CD4-positive, CD25-positive, alpha-beta regulatory T cell (primary cell): ENCODE results near the gene ZNRF3. TPM values are rescaled to one million over a fixed set of nuclear protein-coding genes. Genes with fewer than 3 reads are reported as not detected.

Experiments used
- ATAC-seq, 2 donors: fragments of 150-1000 bp; cut with Tn5 transposase; one replicate each; pipeline ENCODE4 v1.10.0; 2021; ENCODE audit warnings: low read depth in 2 of 2, moderate number of reproducible peaks in 2 of 2, moderate library complexity in 1 of 2
- DNase-seq, 3 donors: peaks; one replicate each; pipeline versions ENCODE4 v3.0.0 to v3.0.0-alpha.2; 2012 to 2022; ENCODE audit warnings: mixed read lengths in 1 of 3
- H3K27ac ChIP-seq: one replicate; pipeline ENCODE4 v1.7.0; 2013; ENCODE audit warnings: mild to moderate bottlenecking, low read length; ENCODE audit not compliant: insufficient read depth, poor library complexity, severe bottlenecking
- H3K27me3 ChIP-seq: one replicate; pipeline ENCODE4 v1.7.0; 2013; ENCODE audit warnings: low read length; ENCODE audit not compliant: control insufficient read depth, insufficient read depth
- H3K36me3 ChIP-seq: one replicate; pipeline ENCODE4 v1.7.0; 2013; ENCODE audit warnings: mild to moderate bottlenecking, low read length, moderate library complexity; ENCODE audit not compliant: control insufficient read depth, insufficient read depth
- H3K4me1 ChIP-seq: 2 replicates; pipeline ENCODE4 v1.7.0; 2013; ENCODE audit warnings: mild to moderate bottlenecking, low read length; ENCODE audit not compliant: insufficient read depth, control insufficient read depth, poor library complexity, severe bottlenecking
- H3K4me3 ChIP-seq: one replicate; pipeline ENCODE4 v1.7.0; 2013; ENCODE audit warnings: low read depth, mild to moderate bottlenecking, low read length, moderate library complexity
- H3K9me3 ChIP-seq, 2 experiments: 1 replicate in 1 of 2; 2 replicates in 1 of 2; pipeline ENCODE4 v1.7.0; 2013; ENCODE audit warnings: low read length in 2 of 2, mild to moderate bottlenecking in 1 of 2, moderate library complexity in 1 of 2; ENCODE audit not compliant: control insufficient read depth in 2 of 2
- H3K27ac Mint-ChIP-seq, 3 donors: one replicate each; pipeline ENCODE4 v1.8.0; 2020 to 2022; ENCODE audit warnings: mild to moderate bottlenecking in 3 of 3, mixed read lengths in 3 of 3, moderate library complexity in 2 of 3
- H3K27me3 Mint-ChIP-seq: one replicate; pipeline ENCODE4 v1.8.0; 2022; ENCODE audit warnings: mild to moderate bottlenecking, mixed read lengths
- H3K36me3 Mint-ChIP-seq: one replicate; pipeline ENCODE4 v1.8.0; 2020; ENCODE audit warnings: mixed read lengths
- H3K4me1 Mint-ChIP-seq, 4 donors: one replicate each; pipeline ENCODE4 v1.8.0; 2020 to 2022; ENCODE audit warnings: mixed read lengths in 4 of 4, mild to moderate bottlenecking in 1 of 4
- H3K4me3 Mint-ChIP-seq, 4 donors: one replicate each; pipeline ENCODE4 v1.8.0; 2020 to 2022; ENCODE audit warnings: mild to moderate bottlenecking in 4 of 4, mixed read lengths in 4 of 4, moderate library complexity in 3 of 4
- H3K9me3 Mint-ChIP-seq, 7 donors: one replicate each; pipeline ENCODE4 v1.8.0; 2020 to 2022; ENCODE audit warnings: mixed read lengths in 7 of 7, mild to moderate bottlenecking in 3 of 7, moderate library complexity in 2 of 7
- polyA plus RNA-seq, 4 donors: library from polyadenylated mRNA; unstranded; fragments of 300-500 nt; fragmentation: Illumina TruSeq; gene quantifications; one replicate each; pipeline ENCODE4 v1.2.3, GENCODE V29; 2021
- total RNA-seq: library from RNA; stranded (reverse); gene quantifications from one replicate; pipeline ENCODE4 v1.2.3, GENCODE V29; 2022

Gene ZNRF3
- total and polyA plus RNA-seq, 5 donors from 2014 or later = 0.06 to 0.35 (median 0.24) TPM

GRCh38 chr22:29098296-29098695 is 214.9 kb downstream of the ZNRF3 start:
- Histone ChIP-seq H3K27ac (no peak overlapping the region), H3K27me3 (peaks cover 9% of the 10 kb centered on the region), H3K4me1 (no peaks in the 10 kb centered on the region), H3K36me3 (no peaks in the 10 kb centered on the region), H3K9me3 (no peaks in the 10 kb centered on the region), H3K4me3 (no peak overlapping the region)
- Mint-ChIP-seq H3K27me3 (peaks cover 24% of the 10 kb centered on the region), H3K4me1 (no peaks in the 10 kb centered on the region), H3K36me3 (no peaks in the 10 kb centered on the region), H3K27ac (no peak overlapping the region), H3K9me3 (no peaks in the 10 kb centered on the region), H3K4me3 (no peak overlapping the region)
- ATAC-seq = no peak
- no peak for DNase-seq

- H3K4me1 ChIP-seq = no peaks in the 10 kb centered on the region
- H3K36me3 ChIP-seq = no peaks in the 10 kb centered on the region
- H3K9me3 ChIP-seq = no peaks in the 10 kb centered on the region
- Mint-ChIP-seq H3K4me1 (no peaks in the 10 kb centered on the region), H3K4me3 (no peak overlapping the region), H3K27me3 (peaks cover 16% of the 10 kb centered on the region), H3K9me3 (no peaks in the 10 kb centered on the region), H3K36me3 (no peaks in the 10 kb centered on the region), H3K27ac (no peak overlapping the region)
- no peak overlapping the region for H3K27ac ChIP-seq
- no peak for DNase-seq
- H3K27me3 ChIP-seq = peaks cover 6% of the 10 kb centered on the region
- no peak for ATAC-seq
- H3K4me3 ChIP-seq = no peak overlapping the region
These were observed 218.9 kb downstream of the ZNRF3 start for GRCh38 chr22:29102300-29102699.

GRCh38 chr22:29103121-29103520 is 219.7 kb downstream of the ZNRF3 start:
- Mint-ChIP-seq H3K27ac (no peak overlapping the region), H3K4me3 (no peak overlapping the region)
- H3K4me3 ChIP-seq = no peak overlapping the region

GRCh38 chr22:29105468-29105867 is 222.1 kb downstream of the ZNRF3 start:
- no peaks in the 10 kb centered on the region for H3K36me3 Mint-ChIP-seq
- ATAC-seq = no peak
- Histone ChIP-seq H3K9me3 (no peaks in the 10 kb centered on the region), H3K4me3 (no peak overlapping the region), H3K27ac (no peak overlapping the region), H3K27me3 (peaks cover 3% of the 10 kb centered on the region), H3K4me1 (no peaks in the 10 kb centered on the region), H3K36me3 (no peaks in the 10 kb centered on the region)
- H3K27ac Mint-ChIP-seq = peak overlapping the region in 1 of 3 donors; percentile 12
- H3K9me3 Mint-ChIP-seq = peaks cover 0 to 3% (median 0%) of the 10 kb centered on the region in 7 donors
- H3K4me1 Mint-ChIP-seq = no peaks in the 10 kb centered on the region
- H3K4me3 Mint-ChIP-seq = no peak overlapping the region
- DNase-seq = no peak
- H3K27me3 Mint-ChIP-seq = peaks cover 19% of the 10 kb centered on the region

More at GRCh38 chr22:29103121-29103520, 219.7 kb downstream of the ZNRF3 start:
- H3K36me3 ChIP-seq = no peaks in the 10 kb centered on the region
- no peak overlapping the region for H3K27ac ChIP-seq
- Mint-ChIP-seq H3K27me3 (peaks cover 13% of the 10 kb centered on the region), H3K9me3 (no peaks in the 10 kb centered on the region), H3K36me3 (no peaks in the 10 kb centered on the region), H3K4me1 (no peaks in the 10 kb centered on the region)
- DNase-seq (no peak), ATAC-seq (no peak)
- H3K4me1 ChIP-seq = no peaks in the 10 kb centered on the region
- H3K27me3 ChIP-seq = peaks cover 6% of the 10 kb centered on the region
- H3K9me3 ChIP-seq = no peaks in the 10 kb centered on the region

GRCh38 chr22:29106839-29107238 is 223.5 kb downstream of the ZNRF3 start:
- peaks cover 3% of the 10 kb centered on the region for H3K27me3 ChIP-seq
- H3K36me3 ChIP-seq = no peaks in the 10 kb centered on the region
- DNase-seq = no peak
- Mint-ChIP-seq H3K36me3 (no peaks in the 10 kb centered on the region), H3K4me3 (no peak overlapping the region), H3K4me1 (no peaks in the 10 kb centered on the region), H3K27ac (no peak overlapping the region), H3K27me3 (peaks cover 19% of the 10 kb centered on the region), H3K9me3 (peaks cover 0 to 3% (median 0%) of the 10 kb centered on the region in 7 donors)
- no peak overlapping the region for H3K4me3 ChIP-seq
- H3K9me3 ChIP-seq = no peaks in the 10 kb centered on the region
- no peak for ATAC-seq
- H3K27ac ChIP-seq = no peak overlapping the region
- no peaks in the 10 kb centered on the region for H3K4me1 ChIP-seq

Other genes with a start within 250 kb of the ZNRF3 start
- 2.7 TPM for gene TTC28, start 203.7 kb upstream of the ZNRF3 start, total RNA-seq
- gene TTC28, start 203.7 kb upstream of the ZNRF3 start, polyA plus RNA-seq = under 1 TPM in 3 of 4 donors, not detected in 1; 0.02 to 0.42 (median 0.14) TPM
- gene CHEK2, start 141.8 kb upstream of the ZNRF3 start, total RNA-seq = 8.9 TPM
- 10 to 100 TPM in 2 of 4 donors, 1 to 10 TPM in 2; 6.9 to 11.8 (median 9.2) TPM for gene CHEK2, start 141.8 kb upstream of the ZNRF3 start, polyA plus RNA-seq
- 4.9 TPM for gene HSCB, start 141.5 kb upstream of the ZNRF3 start, total RNA-seq
- 10 to 100 TPM in 2 of 4 donors, 1 to 10 TPM in 2; 8.7 to 12.0 (median 10.7) TPM for gene HSCB, start 141.5 kb upstream of the ZNRF3 start, polyA plus RNA-seq
- 25.2 TPM for gene CCDC117, start 110.9 kb upstream of the ZNRF3 start, total RNA-seq
- 10 to 100 TPM; 14.7 to 20.3 (median 15.9) TPM for gene CCDC117, start 110.9 kb upstream of the ZNRF3 start, polyA plus RNA-seq
- gene XBP1, start 83.0 kb upstream of the ZNRF3 start, total RNA-seq = 139 TPM
- 100 to 1,000 TPM; 127 to 218 (median 158) TPM for gene XBP1, start 83.0 kb upstream of the ZNRF3 start, polyA plus RNA-seq
- gene C22orf31, start 178.3 kb downstream of the ZNRF3 start, total RNA-seq = not detected
- not detected for gene C22orf31, start 178.3 kb downstream of the ZNRF3 start, polyA plus RNA-seq
- gene KREMEN1, start 189.5 kb downstream of the ZNRF3 start, total RNA-seq = 0.10 TPM
- gene KREMEN1, start 189.5 kb downstream of the ZNRF3 start, polyA plus RNA-seq = not detected